Stimulated activated naive CD8-positive, alpha-beta T cell treated with anti-CD3 and anti-CD28 coated beads, Interleukin-15, Interleukin-2, amounts not matched to agents 100 U/mL and 50 U/mL, for 24 hours (primary cell): ENCODE data around the gene TSPYL4.
A peak's percentile ranks its signal among the peaks of the same experiment; 100 is the strongest.

Experiments
- ATAC-seq: fragments of 150-1000 bp; cut with Tn5 transposase; one replicate; pipeline ENCODE4 v1.10.0; 2021
- DNase-seq: peaks from one replicate; pipeline ENCODE4 v3.0.0; 2021

The TSPYL4 gene

DNA sequence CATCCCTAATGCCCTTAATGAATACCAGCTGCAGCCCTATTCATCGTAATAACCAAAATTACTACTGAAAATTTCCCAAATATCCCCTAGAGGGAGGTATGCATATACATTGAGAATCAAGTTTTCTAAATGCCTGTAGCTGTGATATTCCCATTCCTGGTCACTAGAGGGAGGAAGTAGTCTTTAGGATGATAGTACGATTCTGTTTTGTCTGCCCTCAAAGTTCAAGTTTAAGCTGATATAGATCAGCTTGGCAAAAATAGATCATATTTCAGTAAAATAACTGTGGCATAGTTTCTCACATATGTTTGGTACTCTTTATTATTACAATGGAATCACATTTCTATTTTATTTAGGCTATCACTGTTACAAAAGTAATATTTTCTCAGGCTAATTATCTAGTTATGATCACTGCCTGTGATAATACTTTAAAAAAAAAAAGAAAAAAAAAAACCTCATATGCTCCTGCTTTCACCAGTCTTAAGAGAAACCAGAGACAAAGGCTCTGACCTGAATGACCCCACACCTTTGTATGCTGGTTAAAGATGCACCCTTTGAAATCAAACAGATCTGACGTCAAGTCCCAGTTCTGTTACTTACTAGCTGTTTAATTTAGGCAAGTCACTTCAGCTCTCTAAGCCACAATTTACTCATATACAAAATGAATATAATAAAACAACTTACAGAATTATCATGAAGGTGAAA lies 14.9 kb upstream of the TSPYL4 start:
- DNase-seq: no peak
- peak; percentile 74 for ATAC-seq

DNA sequence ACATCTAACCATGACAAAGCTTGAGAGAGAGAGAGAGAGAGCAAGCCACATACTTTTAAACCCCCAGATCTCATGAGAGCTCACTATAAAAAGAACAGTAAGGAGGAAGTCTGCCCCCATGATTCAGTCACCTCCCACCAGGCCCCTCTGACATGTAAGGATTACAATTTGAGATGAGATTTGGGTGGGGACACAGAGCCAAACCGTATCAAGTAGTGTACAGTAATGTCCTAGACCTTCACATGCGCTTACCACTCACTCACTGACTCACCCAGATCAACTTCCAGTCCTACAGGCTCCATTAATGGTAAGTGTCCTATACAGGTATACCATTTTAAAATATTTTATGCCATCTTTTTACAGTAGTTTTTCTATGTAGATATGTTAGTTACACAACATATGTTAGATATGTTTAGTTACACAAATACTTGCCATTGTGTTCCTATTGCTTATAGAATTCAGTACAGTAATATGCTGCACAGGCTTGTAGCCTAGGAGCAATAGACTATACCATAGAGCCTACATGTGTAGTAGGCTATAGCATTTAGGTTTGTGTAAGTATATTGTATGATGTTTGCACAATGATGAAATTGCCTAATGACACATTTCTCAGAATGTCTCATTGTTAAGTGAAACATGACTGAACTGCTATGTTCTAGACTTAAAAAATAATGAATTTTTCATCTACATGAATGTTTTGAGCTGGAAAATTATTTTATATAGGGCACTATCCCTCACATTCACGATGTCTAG lies 14.1 kb upstream of the TSPYL4 start:
- no peak for ATAC-seq
- DNase-seq: no peak

DNA sequence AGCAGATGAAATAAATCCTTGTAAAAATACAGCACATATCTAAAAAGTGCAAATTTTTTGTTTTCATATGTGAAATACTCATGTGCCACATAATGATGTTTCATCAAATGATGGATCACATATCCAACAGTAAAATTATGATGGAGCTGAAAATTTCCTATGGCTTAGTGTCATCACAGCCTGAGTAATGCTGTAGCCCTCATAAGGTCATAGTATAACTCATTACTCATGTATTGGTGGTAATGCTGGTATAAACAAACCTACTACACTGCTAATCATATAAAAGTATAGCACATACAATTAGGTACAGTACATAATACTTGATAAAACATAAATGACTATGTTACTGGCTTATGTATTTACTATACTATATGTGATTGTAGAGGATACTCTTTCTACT lies 12.9 kb upstream of the TSPYL4 start:
- no peak for DNase-seq
- peak; percentile 21 for ATAC-seq

DNA sequence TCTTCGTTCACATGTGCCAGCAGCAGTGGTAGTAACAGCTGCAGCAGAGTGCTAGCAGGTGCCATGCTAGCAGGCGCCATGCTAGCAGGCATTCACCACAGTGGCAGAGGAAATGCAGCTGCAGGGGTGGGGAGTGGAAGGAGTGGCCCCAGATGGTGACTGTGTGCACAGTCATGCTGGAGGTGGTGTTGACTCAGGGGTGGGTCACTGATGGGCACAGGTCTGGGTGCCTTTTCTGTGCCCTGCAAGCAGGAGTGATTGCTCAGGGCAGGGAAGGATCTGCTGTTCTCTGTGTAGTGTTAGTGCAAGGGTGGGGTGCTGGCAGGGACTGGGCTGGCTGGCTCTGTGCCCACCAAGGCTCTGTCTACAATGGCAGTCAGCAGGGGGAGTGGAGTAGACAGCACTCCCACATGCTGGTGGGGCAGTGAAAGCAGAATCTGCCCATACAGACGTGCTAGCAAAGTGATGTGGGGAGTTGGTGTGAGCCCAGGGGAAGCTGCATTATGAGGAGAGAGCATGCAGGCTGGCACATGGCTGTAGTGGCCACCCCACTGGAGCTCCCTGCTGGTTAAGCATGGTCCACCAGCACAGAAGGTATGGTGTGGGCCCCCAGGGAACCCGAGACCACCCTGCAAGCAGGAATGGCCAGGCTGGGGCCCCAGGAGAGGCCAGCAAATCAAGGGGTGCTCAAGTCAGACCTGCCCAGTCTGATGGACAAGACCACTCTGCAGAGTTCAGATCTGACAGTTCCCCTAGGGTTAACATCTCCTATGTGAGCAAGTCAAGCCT lies 11.4 kb upstream of the TSPYL4 start:
- ATAC-seq (peak; percentile 46), DNase-seq (no peak)

DNA sequence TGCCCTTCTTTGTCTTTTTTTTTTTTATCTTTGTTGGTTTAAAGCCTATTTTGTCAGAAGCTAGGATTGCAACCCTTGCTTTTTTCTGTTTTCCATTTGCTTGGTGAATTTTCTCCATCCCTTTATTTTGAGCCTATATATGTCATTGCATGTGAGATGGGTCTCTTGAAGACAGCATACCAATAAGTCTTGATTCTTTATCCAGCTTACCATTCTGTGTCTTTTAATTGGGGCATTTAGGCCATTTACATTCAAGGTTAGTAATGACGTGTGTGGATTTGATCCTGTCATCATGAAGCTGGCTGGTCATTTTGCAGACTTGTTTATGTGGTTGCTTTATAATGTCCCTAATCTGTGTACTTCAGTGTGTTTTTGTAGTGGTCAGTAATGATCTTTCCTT lies 9.5 kb upstream of the TSPYL4 start:
- DNase-seq (no peak), ATAC-seq (no peak)

DNA sequence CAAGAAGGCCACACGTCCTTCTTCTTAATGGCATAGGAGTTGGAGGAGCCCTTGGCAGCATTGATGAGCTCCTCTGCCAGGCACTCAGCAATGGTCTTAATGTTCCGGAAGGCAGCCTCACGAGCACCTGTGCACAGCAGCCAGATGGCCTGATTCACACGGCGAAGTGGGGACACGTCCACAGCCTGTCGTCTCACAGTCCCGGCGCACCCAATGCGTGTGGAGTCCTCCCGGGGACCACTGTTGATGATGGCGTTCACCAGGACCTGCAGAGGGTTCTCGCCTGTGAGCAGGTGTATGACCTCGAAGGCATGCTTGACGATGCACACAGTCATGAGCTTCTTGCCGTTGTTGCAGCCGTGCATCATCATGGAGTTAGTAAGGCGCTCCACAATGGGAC lies 4.6 kb upstream of the TSPYL4 start:
- DNase-seq: no peak
- ATAC-seq: no peak

DNA sequence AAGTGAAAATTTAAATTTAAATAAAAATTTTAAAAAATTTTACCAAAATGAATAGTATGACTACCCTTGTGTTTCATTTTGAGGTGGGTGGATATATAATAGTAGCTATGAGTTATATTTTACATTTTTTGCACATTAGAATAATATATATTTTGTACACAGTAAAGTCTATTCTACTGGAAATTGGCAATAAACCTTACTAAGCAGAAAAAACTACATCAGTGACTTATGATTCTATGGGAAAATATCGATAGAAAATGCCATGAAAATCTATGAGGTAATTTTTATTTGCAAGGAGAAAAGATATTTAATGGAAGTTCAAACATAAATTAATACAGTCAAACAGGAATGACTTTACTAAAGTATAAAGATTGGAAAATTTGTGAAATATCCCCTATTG lies 2.8 kb upstream of the TSPYL4 start:
- no peak for ATAC-seq
- no peak for DNase-seq

DNA sequence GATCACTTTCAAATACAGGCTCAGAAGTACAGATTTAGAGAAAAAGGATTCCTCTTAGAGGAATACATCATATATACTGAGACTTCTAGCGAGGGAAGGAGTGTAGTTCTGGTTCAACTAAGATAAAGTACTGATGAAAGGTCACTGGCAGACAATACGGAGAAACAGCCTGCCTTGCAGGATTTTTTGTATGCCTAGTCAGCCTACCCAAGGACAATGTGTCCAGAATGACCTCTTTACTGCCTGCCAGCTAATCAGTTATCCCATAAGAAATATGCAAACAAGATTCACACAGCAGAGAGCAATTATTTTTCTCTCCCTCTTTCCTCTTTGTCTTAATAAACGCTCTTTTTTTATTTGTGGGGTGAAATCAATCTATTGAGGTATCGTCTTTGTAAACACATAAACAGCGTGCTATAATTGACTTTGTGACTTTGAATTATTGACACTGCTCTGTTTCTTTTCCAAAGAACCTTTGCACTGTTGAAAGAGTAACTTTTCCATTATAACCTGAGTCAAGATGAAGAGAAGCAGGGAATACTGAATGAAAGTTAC lies 1.4 kb upstream of the TSPYL4 start:
- no peak for DNase-seq
- ATAC-seq: no peak

DNA sequence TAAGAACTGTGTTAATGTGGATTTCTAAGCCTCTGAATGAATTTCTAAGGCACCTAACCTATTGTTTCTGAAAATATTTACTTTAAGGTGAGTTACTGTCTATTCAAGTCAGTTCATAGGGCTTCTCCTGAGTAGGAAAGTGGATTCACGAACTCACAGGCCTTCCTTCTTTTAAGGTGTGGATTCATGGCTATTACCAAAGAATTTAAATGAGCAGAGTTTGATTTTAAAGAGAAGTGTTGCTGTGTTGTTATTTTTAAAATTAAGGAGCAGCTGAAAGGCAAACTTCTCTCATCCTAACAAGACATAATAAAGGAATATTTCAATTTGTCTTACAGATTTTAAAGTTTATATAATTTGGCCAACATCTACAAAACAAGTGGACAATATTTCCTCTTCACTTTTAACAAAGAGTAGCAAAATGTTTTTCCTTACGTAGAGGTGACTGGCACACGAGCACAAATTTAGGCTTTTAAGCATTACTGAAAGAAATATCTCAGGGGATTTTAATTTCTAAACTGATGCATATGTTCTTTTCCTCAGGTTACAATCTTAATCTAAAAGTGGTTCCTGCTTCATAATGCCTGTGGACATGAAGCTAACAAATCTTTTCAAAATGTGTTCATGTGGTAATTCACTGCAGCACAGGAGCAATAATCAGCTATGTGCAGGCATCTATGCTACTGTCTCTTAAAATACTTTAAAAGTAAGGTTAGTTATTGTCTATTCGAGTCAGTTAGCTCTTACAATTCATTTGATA lies 602 bp upstream of the TSPYL4 start:
- DNase-seq: no peak
- ATAC-seq: no peak

DNA sequence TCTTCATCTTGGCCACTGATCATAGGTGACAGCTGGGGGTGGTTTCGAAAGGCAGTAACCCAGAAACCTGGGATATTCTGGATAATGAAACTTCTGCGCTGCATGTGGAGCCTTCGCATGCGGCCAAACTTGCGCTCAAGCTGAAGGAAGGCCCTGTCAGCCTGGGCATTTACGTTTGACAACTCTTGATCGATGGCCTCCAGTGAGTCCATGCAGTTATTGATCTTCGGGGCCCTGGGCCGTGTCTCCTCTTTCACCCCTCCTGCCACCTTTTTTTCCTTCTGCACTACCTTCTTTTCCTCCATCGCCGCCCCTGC lies 729 bp downstream of the TSPYL4 start:
- DNase-seq (no peak), ATAC-seq (no peak)

DNA sequence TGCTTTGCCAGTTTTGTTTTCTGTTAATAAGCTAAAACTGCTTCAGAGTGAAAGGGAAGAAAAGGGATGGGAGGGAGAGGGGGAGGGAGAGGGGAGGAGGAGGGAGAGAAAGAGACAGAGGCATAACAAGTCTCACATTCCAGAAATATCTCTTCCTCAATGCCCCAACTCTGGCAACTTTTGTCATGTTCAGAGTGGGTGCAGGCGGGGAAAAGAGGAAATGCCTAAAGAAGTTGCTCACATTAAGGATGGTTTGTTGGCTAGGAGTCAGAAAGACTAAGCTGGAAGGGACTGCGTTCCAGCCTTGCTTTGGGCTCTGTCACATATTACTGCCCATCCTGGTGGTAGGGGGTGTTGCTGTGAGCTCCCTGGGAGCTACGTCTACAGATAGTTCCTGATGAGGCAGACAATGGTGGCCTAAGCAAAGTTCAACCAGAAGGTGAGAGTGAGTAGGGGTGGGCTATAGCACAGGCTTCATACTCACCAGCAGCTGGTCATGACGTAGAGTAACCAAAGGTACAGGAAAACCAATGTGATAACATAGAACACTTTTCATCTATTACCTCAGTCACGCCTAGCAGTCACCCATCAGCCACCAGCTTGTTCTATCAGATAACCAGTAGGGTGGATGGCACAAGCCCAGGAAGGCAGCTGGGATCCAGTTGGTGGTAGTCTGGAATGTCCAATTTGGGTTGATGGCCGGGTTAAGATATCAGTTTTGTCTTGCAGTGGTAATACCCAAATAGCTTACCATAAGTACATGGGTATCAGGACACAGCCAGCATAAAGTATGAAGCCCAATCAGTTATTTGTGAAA lies 2.1 kb downstream of the TSPYL4 start:
- DNase-seq (no peak), ATAC-seq (no peak)

DNA sequence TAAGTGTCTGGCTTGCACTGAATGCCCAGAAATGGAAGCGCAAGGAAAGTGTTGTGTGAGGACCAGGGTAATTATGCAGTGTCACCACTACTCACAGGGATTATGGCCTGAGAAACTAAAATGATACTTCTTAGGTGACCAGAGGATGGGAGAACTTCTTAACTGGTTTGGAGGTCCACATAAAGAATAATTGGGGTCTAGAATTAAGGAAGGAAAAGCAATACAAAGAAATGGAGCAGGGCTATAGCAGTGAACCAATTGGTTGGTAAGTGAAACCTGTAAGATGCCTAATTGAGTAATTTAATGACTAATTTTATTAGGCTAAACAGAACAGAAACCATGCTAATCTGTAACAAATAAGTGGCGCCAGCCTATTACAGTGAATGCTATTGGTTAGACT lies 5.3 kb downstream of the TSPYL4 start:
- DNase-seq: no peak
- no peak for ATAC-seq

DNA sequence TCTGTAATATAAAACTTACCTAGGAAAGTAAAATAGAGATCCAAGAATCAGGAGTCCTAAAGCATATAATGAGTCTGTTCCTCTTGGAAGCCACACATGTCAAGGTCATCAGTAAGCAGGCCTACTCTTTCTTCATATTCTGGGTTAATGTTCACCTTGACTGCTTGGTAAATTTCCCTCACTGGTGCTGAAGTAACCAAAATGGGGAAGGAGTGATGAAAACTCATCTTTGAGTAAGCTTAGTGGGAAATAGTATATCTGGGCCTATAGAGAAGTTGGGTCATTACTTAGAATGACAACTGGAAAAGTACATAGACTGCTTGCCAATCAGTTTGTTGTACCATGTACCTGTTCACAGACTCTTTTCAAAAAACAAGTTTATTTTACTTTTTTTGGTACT lies 6.6 kb downstream of the TSPYL4 start:
- no peak for ATAC-seq
- no peak for DNase-seq

DNA sequence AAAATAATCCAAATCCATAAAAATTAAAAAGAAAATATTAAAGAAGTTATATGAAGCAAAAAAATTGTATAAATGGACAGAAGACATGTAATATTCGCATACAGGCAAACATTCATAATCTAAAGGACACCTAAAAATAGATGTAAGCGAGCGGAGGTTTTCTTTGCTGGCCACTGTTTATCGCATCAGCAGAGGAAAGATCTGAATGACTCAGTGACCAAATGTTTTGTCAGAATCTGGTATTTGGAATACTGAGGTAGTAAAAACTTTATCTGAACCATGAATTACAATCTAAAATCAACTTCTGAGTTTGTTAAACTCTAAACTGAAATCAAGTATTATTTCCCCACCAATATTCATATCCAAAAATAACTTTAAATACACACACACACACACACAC lies 7.8 kb downstream of the TSPYL4 start:
- ATAC-seq: no peak
- no peak for DNase-seq

DNA sequence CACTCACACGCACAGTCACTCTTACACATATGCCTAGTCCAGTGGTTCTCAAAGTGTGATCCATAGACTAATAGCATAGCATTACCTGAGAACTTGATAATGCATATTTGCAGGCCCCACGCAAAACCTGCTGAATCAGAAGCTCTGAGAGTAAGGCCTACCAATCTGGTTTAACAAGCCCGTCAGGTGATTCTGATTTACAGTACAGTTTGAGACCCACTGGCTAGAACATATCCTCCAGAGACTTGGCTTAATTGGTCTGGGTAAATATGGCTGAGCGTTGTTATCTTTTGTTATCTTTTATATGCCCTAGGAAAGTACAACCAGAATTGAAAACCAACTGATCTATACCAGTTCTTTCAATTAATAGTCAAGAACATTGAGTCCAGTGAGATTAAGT lies 9.6 kb downstream of the TSPYL4 start:
- no peak for ATAC-seq
- DNase-seq: no peak

DNA sequence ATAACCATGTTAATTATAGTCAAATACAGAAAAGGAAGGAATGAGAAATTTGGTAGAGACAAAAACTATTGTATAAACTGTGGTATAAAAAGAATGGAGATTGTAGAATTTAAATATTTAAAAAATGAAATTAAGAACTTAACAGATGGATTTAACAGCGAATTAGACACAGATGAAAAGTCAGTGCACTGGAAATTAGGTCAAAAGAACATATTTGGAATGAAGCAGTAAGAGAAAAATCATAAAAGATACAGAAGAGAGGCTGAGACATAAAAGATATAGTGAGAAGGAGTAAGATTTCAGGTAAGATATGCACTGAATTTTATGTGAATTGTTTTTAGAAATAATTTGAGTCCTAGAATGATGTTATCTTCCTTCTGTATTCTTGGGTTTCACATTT lies 14.0 kb downstream of the TSPYL4 start:
- no peak for ATAC-seq

DNA sequence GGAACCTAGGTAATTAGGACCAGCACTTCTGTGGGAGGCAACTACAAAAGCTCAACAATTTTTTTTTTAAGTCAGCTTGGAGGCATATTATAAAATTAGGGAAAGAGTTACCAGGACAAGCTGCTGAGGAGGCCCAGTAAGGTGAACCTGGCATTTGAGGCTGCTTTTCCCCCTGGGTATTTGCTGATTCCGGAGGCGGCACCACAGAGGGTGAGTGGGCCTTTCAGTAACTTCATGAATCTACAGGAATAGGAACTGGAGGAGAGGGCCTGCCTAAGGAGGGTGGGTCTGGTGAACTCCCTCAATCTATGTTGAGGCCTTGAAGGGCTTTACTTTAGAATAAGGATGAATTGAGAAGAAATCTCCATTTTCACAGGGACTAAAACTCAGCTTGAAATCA lies 14.6 kb downstream of the TSPYL4 start:
- DNase-seq (no peak), ATAC-seq (no peak)

More for the DNA sequence above, 14.0 kb downstream of the TSPYL4 start:
- no peak for DNase-seq

DNA sequence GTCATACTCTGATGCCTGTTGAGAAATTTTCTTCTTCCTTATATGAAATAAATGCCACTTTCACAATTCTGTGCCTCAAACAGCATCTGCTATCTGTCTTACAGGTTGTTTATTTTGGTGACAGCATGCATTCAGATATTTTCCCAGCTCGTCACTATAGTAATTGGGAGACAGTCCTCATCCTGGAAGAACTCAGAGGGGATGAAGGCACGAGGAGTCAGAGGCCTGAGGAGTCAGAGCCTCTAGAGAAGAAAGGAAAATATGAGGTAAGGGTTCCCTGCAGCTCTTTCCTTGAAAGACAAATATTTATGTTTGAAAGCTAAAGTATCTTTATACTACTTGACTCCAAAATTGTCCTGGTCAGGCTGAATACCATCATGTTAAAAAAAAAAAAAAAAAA lies 15.8 kb downstream of the TSPYL4 start:
- no peak for ATAC-seq
- no peak for DNase-seq

DNA sequence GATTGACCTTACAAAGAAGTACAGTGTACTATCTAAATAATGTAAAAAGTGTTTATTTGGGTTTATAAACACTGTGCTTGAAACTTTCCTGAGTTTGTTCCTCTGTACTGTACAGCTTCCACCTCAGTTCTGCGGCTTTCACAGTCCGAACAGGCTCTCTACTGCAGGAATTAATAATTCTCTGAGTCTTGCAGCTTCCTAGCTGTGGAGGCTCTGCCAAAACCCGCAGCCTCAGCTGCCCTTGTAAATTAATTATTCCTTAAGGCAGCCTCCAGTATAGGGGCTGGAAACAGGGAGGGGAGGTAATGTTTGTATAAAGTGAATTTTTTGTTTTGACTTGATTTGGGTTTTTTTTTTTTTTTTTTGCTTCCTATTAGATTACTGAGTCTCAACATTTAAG lies 19.2 kb downstream of the TSPYL4 start:
- no peak for ATAC-seq

DNA sequence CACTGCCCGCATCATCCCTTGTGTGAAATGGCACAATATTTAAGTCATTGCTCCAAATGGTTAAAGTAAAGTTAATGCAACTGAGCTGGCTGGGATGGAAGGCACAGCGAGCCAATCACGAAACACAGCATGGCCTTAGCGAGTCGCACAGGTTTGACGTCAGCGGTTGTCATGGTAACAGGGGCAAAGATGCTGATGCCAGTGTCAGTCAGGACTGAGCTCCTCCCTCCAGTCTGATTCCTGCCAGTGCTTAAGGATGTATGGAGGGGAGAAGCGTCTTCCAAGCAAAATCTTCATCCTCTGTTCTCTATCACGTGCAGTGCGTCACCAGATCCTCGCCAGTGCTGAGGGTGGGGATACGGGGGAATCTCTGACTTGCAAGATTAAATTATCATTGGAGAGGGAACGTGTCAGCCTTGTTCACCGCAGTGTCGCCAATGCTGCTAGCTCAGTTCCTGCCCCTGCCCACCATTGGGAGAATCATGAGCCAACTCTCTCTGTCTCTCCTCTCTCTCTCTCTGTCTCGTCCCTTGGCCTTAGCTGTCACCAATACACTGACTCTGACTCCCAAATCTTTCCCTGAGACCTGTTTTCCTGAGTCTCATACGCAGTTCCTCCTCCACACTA lies 24.5 kb downstream of the TSPYL4 start:
- ATAC-seq (no peak), DNase-seq (no peak)

More for the DNA sequence above, 19.2 kb downstream of the TSPYL4 start:
- no peak for DNase-seq

DNA sequence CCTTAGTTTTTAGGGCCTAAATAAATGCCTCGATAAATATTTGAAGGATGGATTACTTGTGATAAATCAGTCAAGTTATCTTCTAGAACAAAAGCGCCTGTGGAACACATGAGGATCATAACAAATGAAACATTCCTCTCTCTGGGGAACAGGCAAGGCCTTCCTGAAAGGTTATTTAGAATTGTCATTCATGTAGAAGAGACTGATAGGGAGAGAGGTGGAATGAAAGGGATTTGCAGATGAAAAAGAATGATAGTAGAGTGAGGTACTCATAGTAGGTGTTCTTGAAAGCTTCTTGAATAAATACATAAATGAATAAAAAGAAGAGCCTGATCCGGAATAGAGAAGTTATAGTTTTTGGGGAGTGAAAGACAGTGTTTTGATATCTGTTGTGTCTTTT lies 30.5 kb downstream of the TSPYL4 start:
- no peak for DNase-seq
- no peak for ATAC-seq
